HEK293T (cell line): Measurements from ENCODE around the gene LRRC45.
"Not testable (repeated sequence)": the region's sequence is repeated elsewhere in the genome, so short reads cannot be mapped to it uniquely, and the experiment has no call there.

Experiments used
- CTCF ChIA-PET: fragments of 350-600 bp; formaldehyde crosslinking; extraction: SDS; loops from one replicate; lab custom pipeline; 2021; ENCODE audit warnings: antibody characterized with exemption, inconsistent platforms; lab: Yijun Ruan, JAX
- POLR2A ChIA-PET: fragments of 350-600 bp; formaldehyde crosslinking; extraction: SDS; loops from one replicate; lab custom pipeline; 2020; ENCODE audit warnings: antibody characterized with exemption, inconsistent platforms; lab: Yijun Ruan, JAX
- DNase-seq: peaks from one replicate; pipeline ENCODE4 v3.0.0; 2012; ENCODE audit warnings: mixed read lengths; ENCODE audit errors: extremely low spot score
- ARNT ChIP-seq: fragments of 450-650 bp; IDR thresholded peaks from 2 replicates; pipeline ENCODE4 v1.6.1; 2017; ENCODE audit warnings: mild to moderate bottlenecking
- BHLHE40 ChIP-seq: fragments of 450-650 bp; IDR thresholded peaks from 2 replicates; pipeline ENCODE4 v1.6.1; 2016; ENCODE audit warnings: mild to moderate bottlenecking, moderate library complexity, borderline replicate concordance
- CTBP1 ChIP-seq: fragments of 450-650 bp; IDR thresholded peaks from 2 replicates; pipeline ENCODE4 v1.6.1; 2016; ENCODE audit warnings: borderline replicate concordance
- ELF4 ChIP-seq: fragments of 450-650 bp; IDR thresholded peaks from 2 replicates; pipeline ENCODE4 v1.6.1; 2017; ENCODE audit warnings: antibody characterized with exemption
- FOXA1 ChIP-seq: fragments of 450-650 bp; IDR thresholded peaks from 2 replicates; pipeline ENCODE4 v1.6.1; 2016; ENCODE audit warnings: mild to moderate bottlenecking
- FOXK2 ChIP-seq: fragments of 450-650 bp; IDR thresholded peaks from 2 replicates; pipeline ENCODE4 v1.6.1; 2016; ENCODE audit warnings: mild to moderate bottlenecking
- FOXM1 ChIP-seq: fragments of 450-650 bp; IDR thresholded peaks from 2 replicates; pipeline ENCODE4 v1.6.1; 2017; ENCODE audit warnings: mild to moderate bottlenecking, borderline replicate concordance
- HDGF ChIP-seq: fragments of 450-650 bp; IDR thresholded peaks from 2 replicates; pipeline ENCODE4 v1.6.1; 2017; ENCODE audit warnings: antibody characterized with exemption, borderline replicate concordance
- L3MBTL2 ChIP-seq: fragments of 450-650 bp; conservative IDR thresholded peaks from 2 replicates; pipeline ENCODE4 v1.6.1; 2016; ENCODE audit warnings: mild to moderate bottlenecking
- LEF1 ChIP-seq: fragments of 450-650 bp; IDR thresholded peaks from 2 replicates; pipeline ENCODE4 v1.6.1; 2017; ENCODE audit warnings: mild to moderate bottlenecking, borderline replicate concordance
- NFRKB ChIP-seq: fragments of 450-650 bp; IDR thresholded peaks from 2 replicates; pipeline ENCODE4 v1.6.1; 2016; ENCODE audit warnings: mild to moderate bottlenecking, moderate library complexity
- PKNOX1 ChIP-seq: fragments of 450-650 bp; IDR thresholded peaks from 2 replicates; pipeline ENCODE4 v1.6.1; 2016
- SP1 ChIP-seq: fragments of 450-650 bp; IDR thresholded peaks from 2 replicates; pipeline ENCODE4 v1.6.1; 2017
- SUZ12 ChIP-seq: fragments of 450-650 bp; IDR thresholded peaks from 2 replicates; pipeline ENCODE4 v1.6.1; 2016; ENCODE audit warnings: mild to moderate bottlenecking
- TARDBP ChIP-seq: fragments of 450-650 bp; IDR thresholded peaks from 2 replicates; pipeline ENCODE4 v1.6.1; 2016
- ZNF384 ChIP-seq: fragments of 450-650 bp; IDR thresholded peaks from 2 replicates; pipeline ENCODE4 v1.6.1; 2016

The LRRC45 gene

GRCh38 chr17:81980707-81981343 lies 42.3 kb upstream of the LRRC45 start:
- ChIA-PET POLR2A (interaction anchor here (1.8 kb wide), 1 partner anchor 21 kb away, joined by 4 read pairs; no protein-coding TSS in a partner anchor), CTCF (interaction anchor here (0.7 kb wide), 1 partner anchor 17 kb away, joined by 3 read pairs; no protein-coding TSS in a partner anchor)
- no peak for DNase-seq
- no peak for TF ChIP-seq NFRKB
- TF ChIP-seq SUZ12, result no peak
- TF ChIP-seq ZNF384, result no peak
- no peak for TF ChIP-seq FOXA1
- no peak for TF ChIP-seq ELF4
- no peak for TF ChIP-seq FOXK2
- no peak for TF ChIP-seq ARNT
- no peak for TF ChIP-seq FOXM1
- TF ChIP-seq CTBP1, result no peak
- no peak for TF ChIP-seq HDGF
- TF ChIP-seq LEF1, result no peak

- CTCF ChIA-PET, result interaction anchor here (0.7 kb wide), 1 partner anchor 16 kb away, joined by 3 read pairs; no protein-coding TSS in a partner anchor
- not testable (repeated sequence) for DNase-seq
- POLR2A ChIA-PET, result interaction anchor here (1.8 kb wide), 1 partner anchor 22 kb away, joined by 4 read pairs; no protein-coding TSS in a partner anchor
These were observed 41.6 kb upstream of the LRRC45 start for GRCh38 chr17:81981511-81981910.

GRCh38 chr17:81983011-81983638 lies 40.0 kb upstream of the LRRC45 start:
- CTCF ChIA-PET, result interaction anchor here (0.7 kb wide), 1 partner anchor 114 kb away, joined by 3 read pairs; no protein-coding TSS in a partner anchor
- no peak for DNase-seq
- TF ChIP-seq ARNT (no peak), HDGF (no peak), FOXK2 (no peak), BHLHE40 (no peak), LEF1 (no peak), PKNOX1 (no peak), ZNF384 (no peak), L3MBTL2 (no peak), CTBP1 (no peak), FOXA1 (no peak), NFRKB (no peak), SP1 (no peak), FOXM1 (no peak), SUZ12 (no peak)
- POLR2A ChIA-PET, result no interaction called here

GRCh38 chr17:81983639-81984373 lies 39.3 kb upstream of the LRRC45 start:
- ChIA-PET POLR2A (no interaction called here), CTCF (interaction anchor here (0.7 to 1.1 kb wide), 2 partner anchors 24 to 222 kb away, joined by 3 read pairs; no protein-coding TSS in a partner anchor)
- DNase-seq, result no peak
- TF ChIP-seq FOXK2, result no peak
- no peak for TF ChIP-seq BHLHE40
- no peak for TF ChIP-seq SP1
- TF ChIP-seq ARNT, result no peak
- no peak for TF ChIP-seq ELF4
- no peak for TF ChIP-seq PKNOX1
- no peak for TF ChIP-seq SUZ12

- POLR2A ChIA-PET, result interaction anchor here (1.0 kb wide), 1 partner anchor 275 kb away, joined by 3 read pairs; no protein-coding TSS in a partner anchor
- no peak for DNase-seq
- CTCF ChIA-PET, result interaction anchor here (0.7 to 1.1 kb wide), 2 partner anchors 25 to 221 kb away, joined by 3 read pairs; no protein-coding TSS in a partner anchor
- TF ChIP-seq FOXA1 (no peak), SUZ12 (no peak), ARNT (no peak), LEF1 (no peak), CTBP1 (no peak), PKNOX1 (no peak), BHLHE40 (no peak), FOXM1 (no peak), NFRKB (no peak), ELF4 (no peak)
These were observed 38.2 kb upstream of the LRRC45 start for GRCh38 chr17:81984773-81985410.

- no peak for TF ChIP-seq ZNF384
- TF ChIP-seq CTBP1, result no peak
- no peak for TF ChIP-seq L3MBTL2
- no peak for TF ChIP-seq TARDBP
- TF ChIP-seq HDGF, result no peak
- no peak for TF ChIP-seq FOXK2
- no peak for TF ChIP-seq FOXA1
- DNase-seq, result no peak
- ChIA-PET POLR2A (interaction anchor here (1.1 kb wide), 1 partner anchor 44 kb away, joined by 3 read pairs; no protein-coding TSS in a partner anchor), CTCF (no interaction called here)
These were observed 36.5 kb upstream of the LRRC45 start for GRCh38 chr17:81986606-81987005.
